Embryonic facial prominence (tissue), 1 donor: ENCODE measurements around the gene HS3ST3A1.

Experiments used
- DNase-seq: peaks from one replicate; pipeline ENCODE4 v3.0.0-alpha.2; 2016; ENCODE audit errors: extremely low spot score

Gene HS3ST3A1

GRCh38 chr17:13601776-13602551 is at the start of gene HS3ST3A1:
HS3ST3A1 (minus strand) TSS chr17:13601929; CDS start chr17:13601129, 800 bp downstream.
- DNase-seq = no peak

DNA sequence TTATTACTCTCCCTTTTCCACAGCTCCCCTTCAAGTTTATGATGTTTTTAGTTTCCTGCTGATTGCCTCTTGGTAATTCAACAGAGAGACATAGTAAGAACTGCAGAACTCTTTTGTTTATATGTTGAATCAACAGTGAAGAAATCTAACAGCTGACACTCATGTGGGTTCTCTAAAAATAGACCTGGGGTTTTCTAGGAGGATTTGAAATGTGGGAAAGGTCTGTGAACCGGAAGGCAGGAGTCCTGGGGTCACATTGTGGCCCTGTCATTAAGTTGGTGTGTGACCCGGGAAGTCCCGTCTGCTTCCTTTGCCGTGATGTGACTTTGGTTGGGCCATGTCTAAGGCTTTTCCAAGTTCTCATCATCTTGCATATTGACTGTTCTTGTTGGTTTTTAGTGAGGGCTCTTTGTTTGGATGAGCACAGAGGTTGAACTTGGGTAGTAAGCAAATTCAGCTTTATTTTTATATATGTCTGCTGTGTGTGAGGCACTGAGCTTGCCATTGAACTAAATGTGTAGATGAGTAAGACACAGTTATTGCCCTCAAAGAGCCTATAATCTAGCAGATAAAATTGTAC is 48.5 kb upstream of the HS3ST3A1 start:
- no peak for DNase-seq

DNA sequence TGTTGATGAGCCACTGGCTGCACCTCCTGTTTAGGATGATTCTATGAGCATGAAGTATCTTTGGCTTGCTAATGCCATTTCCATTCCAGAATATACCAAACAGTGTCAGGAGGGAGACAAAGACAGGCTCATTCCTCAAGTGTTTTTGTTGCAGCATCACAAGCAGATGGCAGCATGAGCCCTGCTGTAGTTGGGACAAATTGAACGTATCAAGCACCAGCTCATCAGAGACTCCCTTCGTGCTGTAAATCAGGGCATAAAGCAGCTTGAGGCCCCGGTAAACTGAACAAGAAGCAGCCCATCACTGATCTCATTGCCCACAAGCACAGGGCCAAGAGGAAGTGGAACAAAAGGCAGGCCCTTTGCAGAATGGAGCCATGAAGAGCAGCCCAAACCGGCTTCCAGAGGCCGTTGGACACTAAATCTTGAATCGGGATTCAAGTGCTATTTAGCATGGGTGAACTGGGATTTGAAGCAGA is 45.9 kb upstream of the HS3ST3A1 start:
- DNase-seq = no peak

GRCh38 chr17:13646969-13647542 is 45.3 kb upstream of the HS3ST3A1 start:
- no peak for DNase-seq

- no peak for DNase-seq
These were observed 44.7 kb upstream of the HS3ST3A1 start for GRCh38 chr17:13646411-13646810.

DNA sequence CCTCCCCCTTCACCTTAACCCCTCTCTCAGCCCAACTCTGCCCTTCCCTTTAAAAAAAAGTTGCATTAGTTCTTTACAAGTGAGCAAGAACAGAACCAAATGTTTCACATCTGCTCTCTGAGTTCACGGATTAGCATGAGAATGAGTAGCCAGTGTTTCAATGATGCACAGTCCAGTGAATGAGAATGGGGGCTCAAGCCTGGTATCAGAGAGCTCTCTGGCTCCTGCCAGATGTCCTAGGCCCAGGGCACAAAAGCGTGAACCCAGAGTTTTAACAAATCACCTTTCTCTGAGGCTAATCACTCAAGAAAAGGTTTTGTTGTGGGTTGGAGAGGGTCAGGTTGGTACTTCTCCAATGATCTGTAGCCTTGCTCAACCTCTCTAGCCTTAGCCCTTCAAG is 41.5 kb upstream of the HS3ST3A1 start:
- no peak for DNase-seq

GRCh38 chr17:13642188-13642587 is 40.5 kb upstream of the HS3ST3A1 start:
- no peak for DNase-seq

GRCh38 chr17:13640551-13640950 is 38.8 kb upstream of the HS3ST3A1 start:
- no peak for DNase-seq

DNA sequence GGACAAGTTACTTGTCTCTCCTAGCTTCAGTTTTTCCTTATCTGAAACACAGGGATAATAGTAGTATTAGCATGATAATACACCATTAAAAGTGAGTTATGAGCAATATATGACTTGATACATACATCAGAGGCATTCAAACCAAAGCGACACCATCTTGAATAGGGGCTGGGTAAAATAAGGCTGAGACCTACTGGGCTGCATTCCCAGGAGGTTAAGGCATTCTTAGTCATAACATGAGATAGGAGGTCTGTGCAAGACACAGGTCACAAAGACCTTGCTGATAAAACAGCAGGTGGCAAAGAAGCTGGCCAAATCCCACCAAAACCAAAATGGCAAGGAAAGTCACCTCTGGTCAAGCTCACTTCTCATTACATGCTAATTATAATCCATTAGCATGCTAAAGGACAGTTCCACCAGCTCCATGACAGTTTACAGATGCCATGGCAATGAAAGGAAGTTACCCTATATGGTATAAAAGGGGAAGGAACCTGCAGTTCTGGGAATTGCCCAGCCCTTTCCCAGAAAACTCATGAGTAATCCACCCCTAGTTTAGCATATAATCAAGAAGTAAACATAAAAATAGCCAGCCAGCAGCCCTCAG is 37.2 kb upstream of the HS3ST3A1 start:
- DNase-seq = no peak

- no peak for DNase-seq
These were observed 35.2 kb upstream of the HS3ST3A1 start for GRCh38 chr17:13636951-13637350.

- DNase-seq = no peak
These were observed 34.2 kb upstream of the HS3ST3A1 start for GRCh38 chr17:13635951-13636350.

DNA sequence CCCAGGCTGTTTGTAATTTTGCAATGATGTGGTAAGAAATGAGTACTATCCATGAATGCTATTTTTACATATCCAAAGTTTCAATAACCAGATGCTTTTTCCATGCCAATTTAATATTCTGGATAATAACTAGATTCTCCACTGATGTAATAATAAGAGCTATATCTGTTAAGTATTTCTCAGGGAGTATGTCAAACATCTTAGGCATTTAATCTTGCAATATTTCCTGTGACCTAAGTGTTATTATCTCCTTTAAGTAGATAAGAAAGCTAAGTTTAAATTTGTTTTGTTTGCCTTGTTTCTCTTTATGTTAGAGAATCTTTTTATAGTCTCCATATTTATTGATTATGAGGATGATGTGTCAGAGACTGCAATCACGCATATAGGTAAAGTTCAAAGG is 32.3 kb upstream of the HS3ST3A1 start:
- DNase-seq = no peak

- DNase-seq = no peak
These were observed 29.8 kb upstream of the HS3ST3A1 start for GRCh38 chr17:13631529-13631928.

DNA sequence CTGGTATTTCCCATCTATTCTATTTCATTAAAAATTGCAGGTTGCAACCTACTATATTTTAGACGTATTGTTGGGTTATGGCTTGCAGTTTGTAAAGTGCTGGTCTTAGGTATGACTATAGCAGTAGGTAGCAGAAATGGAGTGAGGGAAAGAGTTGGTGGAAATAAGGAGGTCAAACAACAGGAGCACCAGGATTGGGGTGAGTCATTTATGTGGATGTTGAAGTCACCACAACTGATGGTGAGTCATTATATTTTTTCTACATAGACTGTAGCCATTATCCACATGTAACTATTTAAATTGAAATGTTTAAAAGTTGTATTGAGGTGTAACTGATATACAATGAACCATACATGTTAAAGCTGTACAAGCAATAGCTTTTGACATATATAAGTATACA is 25.0 kb upstream of the HS3ST3A1 start:
- no peak for DNase-seq

DNA sequence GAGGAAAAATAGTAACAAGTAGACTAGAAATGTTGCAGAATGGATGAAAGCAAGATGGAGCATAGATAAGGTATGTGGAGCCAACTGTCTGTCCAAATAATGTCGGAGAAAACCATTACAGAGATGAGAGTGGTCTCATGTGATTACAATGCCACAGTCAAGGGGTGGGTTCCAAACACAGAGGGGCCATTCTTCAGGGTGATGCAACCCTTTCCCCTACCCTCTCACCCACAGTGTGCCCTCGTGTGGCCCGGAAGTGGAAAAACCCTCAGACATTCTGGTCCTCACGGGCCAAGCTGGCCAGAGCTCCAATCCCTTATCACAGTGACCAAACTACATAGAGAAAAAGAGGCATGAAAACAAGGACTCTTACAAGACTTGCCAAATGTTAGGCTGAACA is 17.7 kb upstream of the HS3ST3A1 start:
- no peak for DNase-seq

GRCh38 chr17:13616031-13616430 is 14.3 kb upstream of the HS3ST3A1 start:
- no peak for DNase-seq

DNA sequence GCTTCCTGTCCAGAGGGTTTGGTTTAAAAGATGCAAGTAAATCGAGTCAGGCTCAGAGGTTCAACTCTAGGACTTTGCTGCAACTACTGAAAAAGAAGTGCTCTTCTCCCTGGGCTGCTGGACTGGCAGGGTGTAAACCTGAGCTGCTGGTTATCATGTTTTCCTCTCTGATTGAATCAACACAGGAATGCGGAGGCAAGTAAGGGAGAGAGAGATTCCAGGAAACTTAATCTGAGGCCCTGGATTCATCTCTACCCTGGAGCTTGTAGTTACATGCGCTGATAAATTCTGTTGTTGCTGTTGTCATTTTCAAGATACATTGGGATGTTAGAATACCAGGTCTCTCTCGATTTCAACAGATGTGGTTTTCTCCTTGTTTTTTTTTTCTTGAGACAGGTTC is 8.2 kb upstream of the HS3ST3A1 start:
- no peak for DNase-seq

DNA sequence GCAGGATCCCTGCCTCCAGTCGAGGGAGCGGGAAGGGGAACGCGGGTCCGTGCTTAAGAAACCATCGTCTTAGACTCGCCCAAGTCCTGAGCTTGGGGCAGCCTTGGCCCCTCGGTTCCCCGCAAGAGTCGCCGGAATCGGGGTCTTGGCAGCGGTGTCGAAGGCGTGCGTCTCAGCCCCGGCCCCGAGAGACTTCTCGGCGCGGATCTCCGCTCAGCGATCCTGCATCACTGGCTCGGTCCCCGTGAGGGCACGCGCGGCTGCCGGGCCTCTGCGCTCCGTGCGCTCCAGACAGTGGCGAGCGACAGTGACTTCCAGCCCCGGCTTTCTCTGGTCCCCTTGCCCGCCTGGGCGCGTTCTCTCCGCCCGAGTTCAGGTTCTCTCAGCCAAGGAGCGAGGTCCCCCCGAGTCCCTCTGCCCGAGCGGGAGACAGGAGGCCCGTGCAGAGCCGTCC is 380 bp downstream of the HS3ST3A1 start:
- DNase-seq = no peak

DNA sequence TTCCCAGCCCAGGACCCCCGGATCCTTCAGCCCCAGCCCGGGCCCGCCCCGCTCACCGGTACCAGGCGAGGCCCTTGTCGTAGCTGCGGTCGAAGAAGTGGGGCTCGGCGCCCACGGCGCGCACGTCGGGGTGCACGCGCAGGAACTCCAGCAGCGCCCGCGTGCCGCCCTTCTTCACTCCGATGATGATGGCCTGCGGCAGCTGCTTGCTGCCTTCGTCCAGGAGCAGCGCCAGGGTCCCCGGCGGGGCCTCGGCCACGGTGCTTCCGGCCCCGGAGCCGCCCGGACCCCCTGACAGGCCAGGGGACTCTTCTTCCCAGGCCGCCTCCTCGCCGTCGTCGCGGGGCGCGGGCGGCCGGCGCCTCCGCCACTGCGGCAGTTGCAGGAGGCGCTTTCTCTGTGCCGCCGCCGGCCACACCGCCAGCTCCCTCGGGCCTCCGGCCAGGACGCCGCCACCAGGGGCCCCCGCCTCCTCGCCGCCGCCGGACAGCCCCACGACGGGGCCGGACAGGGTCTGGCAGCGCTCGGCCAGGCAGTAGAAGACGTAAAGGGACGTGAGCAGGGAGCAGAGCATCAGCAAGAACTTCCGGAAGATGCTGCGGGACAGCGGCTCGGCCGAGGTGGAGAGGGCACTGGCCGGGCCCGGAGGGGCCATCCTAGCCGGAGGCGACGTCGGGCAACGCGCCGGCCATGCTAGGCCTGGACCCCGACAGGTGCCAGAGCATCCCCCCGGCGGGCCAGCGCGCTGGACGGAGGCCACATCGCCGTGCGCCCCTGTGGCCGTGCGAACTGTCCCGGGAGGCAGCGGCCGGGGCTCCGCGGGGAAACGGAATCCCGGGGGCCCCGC is 1.0 kb downstream of the HS3ST3A1 start:
- DNase-seq = no peak

DNA sequence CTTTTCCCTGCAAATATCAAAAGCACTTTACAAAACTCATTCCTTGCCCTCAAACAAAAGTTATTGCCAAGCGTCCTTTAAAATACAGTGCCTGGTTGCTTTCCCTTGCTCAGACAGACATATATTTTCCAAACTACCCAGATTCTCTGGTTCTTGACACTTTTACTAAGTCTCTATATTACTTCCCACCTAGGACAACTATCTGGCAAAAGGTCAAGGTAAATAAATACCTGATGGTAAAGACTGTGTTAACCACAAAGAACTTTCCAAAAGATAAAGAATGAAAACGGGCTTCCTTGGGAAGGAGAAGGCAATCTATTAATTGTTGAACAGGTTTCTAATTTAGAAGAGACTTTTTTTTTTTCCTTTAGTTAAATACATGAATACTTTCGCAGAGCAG is 1.9 kb downstream of the HS3ST3A1 start:
- no peak for DNase-seq

GRCh38 chr17:13599168-13599577 is 2.6 kb downstream of the HS3ST3A1 start:
- DNase-seq = no peak
